Measurements from ENCODE around the gene SLIT3.

Gene SLIT3

GRCh38 chr5:168818558-168818957, 482.4 kb downstream of the SLIT3 start:
- no peak overlapping the region for H3K4me3 Mint-ChIP-seq
- H3K9me3 Mint-ChIP-seq: no peaks in the 10 kb centered on the region
- no peak overlapping the region for H3K27ac Mint-ChIP-seq
- TF ChIP-seq, protein P1, sequence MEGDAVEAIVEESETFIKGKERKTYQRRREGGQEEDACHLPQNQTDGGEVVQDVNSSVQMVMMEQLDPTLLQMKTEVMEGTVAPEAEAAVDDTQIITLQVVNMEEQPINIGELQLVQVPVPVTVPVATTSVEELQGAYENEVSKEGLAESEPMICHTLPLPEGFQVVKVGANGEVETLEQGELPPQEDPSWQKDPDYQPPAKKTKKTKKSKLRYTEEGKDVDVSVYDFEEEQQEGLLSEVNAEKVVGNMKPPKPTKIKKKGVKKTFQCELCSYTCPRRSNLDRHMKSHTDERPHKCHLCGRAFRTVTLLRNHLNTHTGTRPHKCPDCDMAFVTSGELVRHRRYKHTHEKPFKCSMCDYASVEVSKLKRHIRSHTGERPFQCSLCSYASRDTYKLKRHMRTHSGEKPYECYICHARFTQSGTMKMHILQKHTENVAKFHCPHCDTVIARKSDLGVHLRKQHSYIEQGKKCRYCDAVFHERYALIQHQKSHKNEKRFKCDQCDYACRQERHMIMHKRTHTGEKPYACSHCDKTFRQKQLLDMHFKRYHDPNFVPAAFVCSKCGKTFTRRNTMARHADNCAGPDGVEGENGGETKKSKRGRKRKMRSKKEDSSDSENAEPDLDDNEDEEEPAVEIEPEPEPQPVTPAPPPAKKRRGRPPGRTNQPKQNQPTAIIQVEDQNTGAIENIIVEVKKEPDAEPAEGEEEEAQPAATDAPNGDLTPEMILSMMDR (IDR thresholded peaks at IDR 0.05): no peak
- no peak for DNase-seq
- H3K4me1 Mint-ChIP-seq: peaks cover 49% of the 10 kb centered on the region
- H3K27me3 Mint-ChIP-seq (ENCODE audit: low read depth, poor library complexity): peaks cover 1% of the 10 kb centered on the region
- H3K36me3 Mint-ChIP-seq (ENCODE audit: low read depth): peaks cover 30% of the 10 kb centered on the region

DNA sequence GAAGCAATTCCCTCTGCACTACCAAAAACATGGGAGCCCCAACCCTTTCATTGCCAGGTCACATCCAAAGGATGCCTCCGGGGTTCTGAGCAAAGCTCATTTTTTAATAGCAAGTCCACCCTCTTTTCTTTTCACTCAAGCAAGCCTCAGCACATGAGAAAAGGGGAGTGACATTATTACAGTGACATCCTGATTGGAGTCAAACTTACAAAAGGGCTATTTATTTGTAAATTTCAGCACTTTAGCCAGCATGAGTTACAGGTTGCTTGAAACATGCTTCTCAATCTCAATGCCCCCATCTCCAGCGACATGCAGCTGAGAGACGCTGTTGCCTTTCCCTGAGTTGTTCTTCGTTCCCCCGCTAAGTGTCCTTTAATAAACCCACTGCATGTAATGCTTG, 483.3 kb downstream of the SLIT3 start:
- DNase-seq: no peak
- peaks cover 21% of the 10 kb centered on the region for H3K36me3 Mint-ChIP-seq (ENCODE audit: low read depth)
- H3K4me3 Mint-ChIP-seq: no peak overlapping the region
- no peaks in the 10 kb centered on the region for H3K9me3 Mint-ChIP-seq
- H3K27ac Mint-ChIP-seq: no peak overlapping the region
- TF ChIP-seq, protein P1 (IDR thresholded peaks at IDR 0.05): no peak
- H3K27me3 Mint-ChIP-seq (ENCODE audit: low read depth, poor library complexity): no peaks in the 10 kb centered on the region
- H3K4me1 Mint-ChIP-seq: peaks cover 42% of the 10 kb centered on the region

- peaks cover 24% of the 10 kb centered on the region for H3K36me3 Mint-ChIP-seq (ENCODE audit: low read depth)
- no peaks in the 10 kb centered on the region for H3K9me3 Mint-ChIP-seq
- H3K27me3 Mint-ChIP-seq (ENCODE audit: low read depth, poor library complexity): no peaks in the 10 kb centered on the region
- H3K4me1 Mint-ChIP-seq: peaks cover 36% of the 10 kb centered on the region
- no peak for DNase-seq
- no peak overlapping the region for H3K4me3 Mint-ChIP-seq
- H3K27ac Mint-ChIP-seq: no peak overlapping the region
- TF ChIP-seq, protein P1 (IDR thresholded peaks at IDR 0.05): no peak
These were observed 484.3 kb downstream of the SLIT3 start for GRCh38 chr5:168816661-168817060.

DNA sequence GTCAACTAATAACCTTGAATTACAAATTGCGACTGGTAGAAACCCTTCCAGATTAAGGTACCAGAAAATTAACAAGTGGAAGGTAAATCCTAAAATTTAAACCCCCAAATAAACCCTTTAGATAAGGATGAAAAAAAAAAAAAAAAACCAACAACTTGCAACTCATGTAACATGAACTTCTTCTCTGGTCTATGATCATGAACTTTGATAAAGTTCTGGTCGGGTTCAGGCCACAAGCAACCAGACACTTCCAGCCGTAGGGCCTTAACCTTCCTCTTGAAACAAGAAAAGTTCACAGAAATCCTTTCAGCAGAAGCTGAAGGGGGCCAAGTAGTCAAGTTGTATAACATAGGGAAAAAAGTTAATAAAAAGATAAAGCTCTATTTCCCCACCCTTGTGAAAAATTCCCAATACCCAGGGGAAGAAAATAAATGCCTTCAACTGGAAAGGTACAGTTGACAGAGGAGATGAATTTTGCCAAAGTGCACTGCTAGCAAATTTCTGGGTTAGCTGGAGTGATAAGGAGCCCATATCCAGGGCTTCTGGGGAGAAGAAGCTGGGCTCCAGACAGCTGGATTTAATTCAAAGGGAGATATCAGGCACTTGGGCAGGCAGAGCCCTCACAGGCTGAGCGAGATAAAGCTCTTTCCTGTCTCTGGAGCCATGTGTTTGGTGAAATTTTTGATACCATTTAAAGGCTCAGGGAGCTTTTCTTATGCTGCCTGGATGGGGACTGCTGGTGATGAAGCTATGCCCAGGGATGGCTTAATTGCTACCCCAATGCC, 487.6 kb downstream of the SLIT3 start:
- TF ChIP-seq, protein P1 (IDR thresholded peaks at IDR 0.05): no peak
- Mint-ChIP-seq H3K27ac (no peak overlapping the region), H3K4me1 (peaks cover 7% of the 10 kb centered on the region), H3K9me3 (no peaks in the 10 kb centered on the region), H3K36me3 (ENCODE audit: low read depth) (peaks cover 25% of the 10 kb centered on the region), H3K27me3 (ENCODE audit: low read depth, poor library complexity) (no peaks in the 10 kb centered on the region), H3K4me3 (no peak overlapping the region)
- no peak for DNase-seq

DNA sequence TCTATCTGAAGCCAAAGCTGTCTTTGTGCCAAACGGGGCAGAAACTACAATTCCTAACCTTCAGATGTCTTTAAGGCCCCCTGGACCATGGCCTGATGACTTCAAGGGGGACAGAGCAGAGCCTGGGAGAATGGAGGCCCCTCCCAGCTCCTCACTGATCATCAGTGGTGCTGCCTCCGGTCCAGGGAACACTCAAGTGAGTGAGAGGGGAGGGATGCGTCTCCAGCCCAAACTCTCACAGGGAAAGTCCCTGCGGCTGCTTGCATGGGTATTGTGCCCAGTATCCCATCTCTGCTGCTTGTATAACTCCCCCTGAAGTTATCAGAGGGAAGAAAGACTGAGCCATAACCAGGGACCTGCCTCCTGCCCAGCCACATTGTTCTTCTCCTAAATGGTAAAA, 490.3 kb downstream of the SLIT3 start:
- H3K27ac Mint-ChIP-seq: no peak overlapping the region
- H3K36me3 Mint-ChIP-seq (ENCODE audit: low read depth): peaks cover 20% of the 10 kb centered on the region
- no peaks in the 10 kb centered on the region for H3K9me3 Mint-ChIP-seq
- no peak overlapping the region for H3K4me3 Mint-ChIP-seq
- no peak for DNase-seq
- TF ChIP-seq, protein P1 (IDR thresholded peaks at IDR 0.05): no peak
- H3K27me3 Mint-ChIP-seq (ENCODE audit: low read depth, poor library complexity): no peaks in the 10 kb centered on the region
- no peaks in the 10 kb centered on the region for H3K4me1 Mint-ChIP-seq

- no peak for DNase-seq
- Mint-ChIP-seq H3K4me1 (no peaks in the 10 kb centered on the region), H3K27me3 (ENCODE audit: low read depth, poor library complexity) (peaks cover 2% of the 10 kb centered on the region), H3K4me3 (no peak overlapping the region), H3K36me3 (ENCODE audit: low read depth) (peaks cover 19% of the 10 kb centered on the region), H3K27ac (no peak overlapping the region), H3K9me3 (no peaks in the 10 kb centered on the region)
- TF ChIP-seq, protein P1 (IDR thresholded peaks at IDR 0.05): no peak
These were observed 491.7 kb downstream of the SLIT3 start for GRCh38 chr5:168809218-168809617.

Measured in nephron progenitor cell (in vitro differentiated cells).